SK-N-SH treated with all-trans-retinoic acid at 6 μM for 48 hours (cell line): ENCODE measurements around the gene ZNF280C.

Experiments
- ATAC-seq: fragments of 200-7000 bp; cut with Tn5 transposase; 3 replicates; pipeline ENCODE4 v1.9.1; 2020; ENCODE audit warnings: mild to moderate bottlenecking, moderate library complexity
- ARNTL ChIP-seq: fragments of 450-650 bp; formaldehyde crosslinking; IDR thresholded peaks from 2 replicates; pipeline ENCODE4 v1.5.0; 2020; ENCODE audit warnings: low read depth, mild to moderate bottlenecking, moderate library complexity, borderline replicate concordance
- BACH2 ChIP-seq: fragments of 250-450 bp; sonication (Bioruptor Pico); IDR thresholded peaks from 2 replicates; pipeline ENCODE4 v1.9.0; 2021; ENCODE audit warnings: mild to moderate bottlenecking, borderline replicate concordance
- CSDC2 ChIP-seq: fragments of 250-450 bp; sonication (Bioruptor Pico); IDR thresholded peaks from 2 replicates; pipeline ENCODE4 v1.5.0; 2020; ENCODE audit warnings: mild to moderate bottlenecking, moderate library complexity
- ESRRG ChIP-seq: fragments of 250-450 bp; sonication (Bioruptor Pico); IDR thresholded peaks from 2 replicates; pipeline ENCODE4 v1.6.1; 2021; ENCODE audit warnings: mild to moderate bottlenecking
- GLIS3 ChIP-seq: fragments of 250-450 bp; sonication (Bioruptor Pico); IDR thresholded peaks from 2 replicates; pipeline ENCODE4 v1.5.0; 2020; ENCODE audit warnings: mild to moderate bottlenecking, moderate library complexity
- ISL1 ChIP-seq: fragments of 250-450 bp; sonication (Bioruptor Pico); IDR thresholded peaks from 2 replicates; pipeline ENCODE4 v2.1.2; 2022; ENCODE audit warnings: mild to moderate bottlenecking, moderate library complexity
- OSR1 ChIP-seq: fragments of 250-450 bp; sonication (Bioruptor Pico); IDR thresholded peaks from 2 replicates; pipeline ENCODE4 v1.8.0; 2022; ENCODE audit warnings: moderate library complexity, mild to moderate bottlenecking, inconsistent platforms
- PPARA ChIP-seq: fragments of 250-450 bp; sonication (Bioruptor Pico); IDR thresholded peaks from 2 replicates; pipeline ENCODE4 v1.5.0; 2020; ENCODE audit warnings: mild to moderate bottlenecking, borderline replicate concordance
- RARB ChIP-seq: fragments of 250-450 bp; sonication (Bioruptor Pico); IDR thresholded peaks from 2 replicates; pipeline ENCODE4 v1.8.0; 2021; ENCODE audit warnings: mild to moderate bottlenecking, moderate library complexity
- SNAI2 ChIP-seq: fragments of 250-450 bp; sonication (Bioruptor Pico); IDR thresholded peaks from 2 replicates; pipeline ENCODE4 v1.5.0; 2020; ENCODE audit warnings: mild to moderate bottlenecking, moderate library complexity
- TCF4 ChIP-seq: fragments of 250-450 bp; sonication (Bioruptor Pico); IDR thresholded peaks from 2 replicates; pipeline ENCODE4 v1.8.0; 2021; ENCODE audit warnings: mild to moderate bottlenecking, moderate library complexity, borderline replicate concordance
- TOX ChIP-seq: fragments of 250-450 bp; sonication (Bioruptor Pico); IDR thresholded peaks from 2 replicates; pipeline ENCODE4 v1.8.0; 2021; ENCODE audit warnings: mild to moderate bottlenecking, moderate library complexity, borderline replicate concordance
- ZC3H10 ChIP-seq: fragments of 250-450 bp; sonication (Bioruptor Pico); IDR thresholded peaks from 2 replicates; pipeline ENCODE4 v1.5.1; 2021; ENCODE audit warnings: mild to moderate bottlenecking, moderate library complexity
- ZFP3 ChIP-seq: fragments of 250-450 bp; sonication (Bioruptor Pico); IDR thresholded peaks from 2 replicates; pipeline ENCODE4 v1.5.0; 2020; ENCODE audit warnings: mild to moderate bottlenecking, moderate library complexity
- ZFP30 ChIP-seq: fragments of 450-650 bp; formaldehyde crosslinking; IDR thresholded peaks from 2 replicates; pipeline ENCODE4 v1.5.0; 2022; ENCODE audit warnings: mild to moderate bottlenecking, moderate library complexity
- ZNF565 ChIP-seq: fragments of 450-650 bp; formaldehyde crosslinking; conservative IDR thresholded peaks from 2 replicates; pipeline ENCODE4 v1.5.0; 2020; ENCODE audit warnings: low read depth, mild to moderate bottlenecking, moderate library complexity
- ZNF70 ChIP-seq: fragments of 450-650 bp; formaldehyde crosslinking; IDR thresholded peaks from 2 replicates; pipeline ENCODE4 v1.5.0; 2020; ENCODE audit warnings: mild to moderate bottlenecking, moderate library complexity
- ZNF8 ChIP-seq: fragments of 450-650 bp; formaldehyde crosslinking; IDR thresholded peaks from 2 replicates; pipeline ENCODE4 v1.5.0; 2020; ENCODE audit warnings: mild to moderate bottlenecking, moderate library complexity
- TF ChIP-seq, protein P1 (sequence below): fragments of 250-450 bp; sonication (Bioruptor Pico); IDR thresholded peaks from 2 replicates; pipeline ENCODE4 v1.5.1; 2020; ENCODE audit warnings: low read depth, mild to moderate bottlenecking, moderate library complexity
- TF ChIP-seq, protein P2 (sequence below): fragments of 250-450 bp; sonication (Bioruptor Pico); IDR thresholded peaks from 2 replicates; pipeline ENCODE4 v1.5.0; 2020; ENCODE audit warnings: mild to moderate bottlenecking, moderate library complexity
- TF ChIP-seq, protein P3 (sequence below): fragments of 250-450 bp; sonication (Bioruptor Pico); IDR thresholded peaks from 2 replicates; pipeline ENCODE4 v1.8.0; 2020; ENCODE audit warnings: mild to moderate bottlenecking, moderate library complexity, borderline replicate concordance
- TF ChIP-seq, protein P4 (sequence below): fragments of 250-450 bp; sonication (Bioruptor Pico); IDR thresholded peaks from 2 replicates; pipeline ENCODE4 v1.8.0; 2021; ENCODE audit warnings: low read depth, mild to moderate bottlenecking, moderate library complexity, borderline replicate concordance

ZNF280C gene

DNA sequence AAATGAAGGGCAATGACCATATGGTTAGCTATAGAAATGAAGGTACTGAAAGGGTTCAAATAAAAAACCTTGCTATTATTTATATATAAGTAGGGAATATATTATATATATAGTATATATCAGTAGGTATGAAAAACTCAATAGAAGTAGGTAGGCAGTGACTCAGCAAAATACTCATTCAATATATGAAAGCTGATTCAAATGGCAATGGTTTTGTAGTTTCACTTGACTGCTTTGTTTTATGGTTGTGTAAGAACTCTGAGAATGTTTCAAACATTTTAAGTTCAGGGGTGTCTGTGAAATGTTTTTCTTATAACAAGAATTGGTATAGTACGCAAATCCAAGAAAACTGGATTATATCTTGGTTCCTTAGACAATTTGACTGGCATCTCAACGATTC is 4.1 kb downstream of the ZNF280C start:
- TF ChIP-seq, protein P1, sequence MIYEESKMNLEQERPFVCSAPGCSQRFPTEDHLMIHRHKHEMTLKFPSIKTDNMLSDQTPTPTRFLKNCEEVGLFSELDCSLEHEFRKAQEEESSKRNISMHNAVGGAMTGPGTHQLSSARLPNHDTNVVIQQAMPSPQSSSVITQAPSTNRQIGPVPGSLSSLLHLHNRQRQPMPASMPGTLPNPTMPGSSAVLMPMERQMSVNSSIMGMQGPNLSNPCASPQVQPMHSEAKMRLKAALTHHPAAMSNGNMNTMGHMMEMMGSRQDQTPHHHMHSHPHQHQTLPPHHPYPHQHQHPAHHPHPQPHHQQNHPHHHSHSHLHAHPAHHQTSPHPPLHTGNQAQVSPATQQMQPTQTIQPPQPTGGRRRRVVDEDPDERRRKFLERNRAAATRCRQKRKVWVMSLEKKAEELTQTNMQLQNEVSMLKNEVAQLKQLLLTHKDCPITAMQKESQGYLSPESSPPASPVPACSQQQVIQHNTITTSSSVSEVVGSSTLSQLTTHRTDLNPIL (CRISPR knock-in tag): no peak
- no peak for TF ChIP-seq ESRRG (CRISPR knock-in tag)
- TF ChIP-seq, protein P2, sequence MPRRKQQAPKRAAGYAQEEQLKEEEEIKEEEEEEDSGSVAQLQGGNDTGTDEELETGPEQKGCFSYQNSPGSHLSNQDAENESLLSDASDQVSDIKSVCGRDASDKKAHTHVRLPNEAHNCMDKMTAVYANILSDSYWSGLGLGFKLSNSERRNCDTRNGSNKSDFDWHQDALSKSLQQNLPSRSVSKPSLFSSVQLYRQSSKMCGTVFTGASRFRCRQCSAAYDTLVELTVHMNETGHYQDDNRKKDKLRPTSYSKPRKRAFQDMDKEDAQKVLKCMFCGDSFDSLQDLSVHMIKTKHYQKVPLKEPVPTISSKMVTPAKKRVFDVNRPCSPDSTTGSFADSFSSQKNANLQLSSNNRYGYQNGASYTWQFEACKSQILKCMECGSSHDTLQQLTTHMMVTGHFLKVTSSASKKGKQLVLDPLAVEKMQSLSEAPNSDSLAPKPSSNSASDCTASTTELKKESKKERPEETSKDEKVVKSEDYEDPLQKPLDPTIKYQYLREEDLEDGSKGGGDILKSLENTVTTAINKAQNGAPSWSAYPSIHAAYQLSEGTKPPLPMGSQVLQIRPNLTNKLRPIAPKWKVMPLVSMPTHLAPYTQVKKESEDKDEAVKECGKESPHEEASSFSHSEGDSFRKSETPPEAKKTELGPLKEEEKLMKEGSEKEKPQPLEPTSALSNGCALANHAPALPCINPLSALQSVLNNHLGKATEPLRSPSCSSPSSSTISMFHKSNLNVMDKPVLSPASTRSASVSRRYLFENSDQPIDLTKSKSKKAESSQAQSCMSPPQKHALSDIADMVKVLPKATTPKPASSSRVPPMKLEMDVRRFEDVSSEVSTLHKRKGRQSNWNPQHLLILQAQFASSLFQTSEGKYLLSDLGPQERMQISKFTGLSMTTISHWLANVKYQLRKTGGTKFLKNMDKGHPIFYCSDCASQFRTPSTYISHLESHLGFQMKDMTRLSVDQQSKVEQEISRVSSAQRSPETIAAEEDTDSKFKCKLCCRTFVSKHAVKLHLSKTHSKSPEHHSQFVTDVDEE: no peak
- TF ChIP-seq OSR1 (CRISPR knock-in tag): no peak
- no peak for TF ChIP-seq ZNF565 (CRISPR knock-in tag)
- no peak for TF ChIP-seq RARB (CRISPR knock-in tag)
- TF ChIP-seq, protein P3, sequence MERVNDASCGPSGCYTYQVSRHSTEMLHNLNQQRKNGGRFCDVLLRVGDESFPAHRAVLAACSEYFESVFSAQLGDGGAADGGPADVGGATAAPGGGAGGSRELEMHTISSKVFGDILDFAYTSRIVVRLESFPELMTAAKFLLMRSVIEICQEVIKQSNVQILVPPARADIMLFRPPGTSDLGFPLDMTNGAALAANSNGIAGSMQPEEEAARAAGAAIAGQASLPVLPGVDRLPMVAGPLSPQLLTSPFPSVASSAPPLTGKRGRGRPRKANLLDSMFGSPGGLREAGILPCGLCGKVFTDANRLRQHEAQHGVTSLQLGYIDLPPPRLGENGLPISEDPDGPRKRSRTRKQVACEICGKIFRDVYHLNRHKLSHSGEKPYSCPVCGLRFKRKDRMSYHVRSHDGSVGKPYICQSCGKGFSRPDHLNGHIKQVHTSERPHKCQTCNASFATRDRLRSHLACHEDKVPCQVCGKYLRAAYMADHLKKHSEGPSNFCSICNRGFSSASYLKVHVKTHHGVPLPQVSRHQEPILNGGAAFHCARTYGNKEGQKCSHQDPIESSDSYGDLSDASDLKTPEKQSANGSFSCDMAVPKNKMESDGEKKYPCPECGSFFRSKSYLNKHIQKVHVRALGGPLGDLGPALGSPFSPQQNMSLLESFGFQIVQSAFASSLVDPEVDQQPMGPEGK: no peak
- no peak for TF ChIP-seq BACH2 (CRISPR knock-in tag)
- TF ChIP-seq ZFP30 (CRISPR knock-in tag): no peak
- TF ChIP-seq ARNTL (CRISPR knock-in tag): no peak
- no peak for TF ChIP-seq ZNF8 (CRISPR knock-in tag)
- TF ChIP-seq PPARA (CRISPR knock-in tag): no peak
- TF ChIP-seq TCF4 (CRISPR knock-in tag): no peak
- no peak for TF ChIP-seq ISL1
- TF ChIP-seq ZC3H10: no peak
- TF ChIP-seq, protein P4, sequence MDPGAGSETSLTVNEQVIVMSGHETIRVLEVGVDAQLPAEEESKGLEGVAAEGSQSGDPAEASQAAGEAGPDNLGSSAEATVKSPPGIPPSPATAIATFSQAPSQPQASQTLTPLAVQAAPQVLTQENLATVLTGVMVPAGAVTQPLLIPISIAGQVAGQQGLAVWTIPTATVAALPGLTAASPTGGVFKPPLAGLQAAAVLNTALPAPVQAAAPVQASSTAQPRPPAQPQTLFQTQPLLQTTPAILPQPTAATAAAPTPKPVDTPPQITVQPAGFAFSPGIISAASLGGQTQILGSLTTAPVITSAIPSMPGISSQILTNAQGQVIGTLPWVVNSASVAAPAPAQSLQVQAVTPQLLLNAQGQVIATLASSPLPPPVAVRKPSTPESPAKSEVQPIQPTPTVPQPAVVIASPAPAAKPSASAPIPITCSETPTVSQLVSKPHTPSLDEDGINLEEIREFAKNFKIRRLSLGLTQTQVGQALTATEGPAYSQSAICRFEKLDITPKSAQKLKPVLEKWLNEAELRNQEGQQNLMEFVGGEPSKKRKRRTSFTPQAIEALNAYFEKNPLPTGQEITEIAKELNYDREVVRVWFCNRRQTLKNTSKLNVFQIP (CRISPR knock-in tag): no peak
- TF ChIP-seq CSDC2: no peak
- TF ChIP-seq ZFP3 (CRISPR knock-in tag): no peak
- no peak for TF ChIP-seq SNAI2 (CRISPR knock-in tag)

DNA sequence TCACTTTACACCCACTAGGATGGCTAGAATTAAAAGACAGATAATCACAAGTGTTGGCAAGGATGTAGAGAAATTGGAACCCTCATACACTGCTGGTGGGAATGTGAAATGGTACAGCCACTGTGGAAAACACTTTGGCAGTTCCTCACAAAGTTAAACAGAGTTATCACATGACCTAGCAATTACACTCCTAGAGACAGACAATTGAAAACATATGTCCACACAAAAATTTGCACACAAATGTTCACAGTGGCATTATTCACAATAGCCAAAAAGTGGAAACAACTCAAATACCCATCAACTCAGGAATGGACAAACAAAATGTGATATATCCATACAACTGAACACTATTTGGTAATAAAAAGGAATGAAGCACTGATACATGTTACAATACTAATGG is 5.7 kb downstream of the ZNF280C start:
- peak; percentile 27; the same call in 1 of the 3 replicates for ATAC-seq
- TF ChIP-seq, protein P2: no peak
- TF ChIP-seq, protein P1 (CRISPR knock-in tag): no peak
- TF ChIP-seq TOX (no peak), PPARA (CRISPR knock-in tag) (no peak), ESRRG (CRISPR knock-in tag) (no peak), GLIS3 (no peak), ZNF8 (CRISPR knock-in tag) (no peak), ZNF70 (CRISPR knock-in tag) (no peak), ISL1 (no peak), ARNTL (CRISPR knock-in tag) (no peak), ZC3H10 (no peak), ZFP30 (CRISPR knock-in tag) (no peak), CSDC2 (no peak), ZFP3 (CRISPR knock-in tag) (no peak), ZNF565 (CRISPR knock-in tag) (no peak), TCF4 (CRISPR knock-in tag) (no peak)
- TF ChIP-seq, protein P3: no peak
- TF ChIP-seq, all 23 proteins: peak for 0

More for the DNA sequence above, 4.1 kb downstream of the ZNF280C start:
- no peak for ATAC-seq
